Right lobe of liver (tissue), 4 donors: Measurements from ENCODE around the gene ARHGEF7.

Source experiments
- POLR2A ChIP-seq: fragments of 450-650 bp; IDR thresholded peaks from one replicate; pipeline ENCODE4 v1.6.1; 2017; ENCODE audit warnings: antibody characterized with exemption, mild to moderate bottlenecking
- TF ChIP-seq, protein P1 (sequence below), 4 donors: fragments of 200-600 bp in 3 of 4; fragments of 450-650 bp in 1 of 4; IDR thresholded peaks; one replicate each; pipeline versions ENCODE4 v1.5.1 to v1.8.0; 2016 to 2022; ENCODE audit warnings: antibody characterized with exemption in 4 of 4, mild to moderate bottlenecking in 2 of 4
- donor health status: DM: no; HTN: no; CAD: no.
- donor health status: DM: no; HTN: no; CAD: no.
- donor health status: DM: no; HTN: yes; CAD: no.

DNA sequence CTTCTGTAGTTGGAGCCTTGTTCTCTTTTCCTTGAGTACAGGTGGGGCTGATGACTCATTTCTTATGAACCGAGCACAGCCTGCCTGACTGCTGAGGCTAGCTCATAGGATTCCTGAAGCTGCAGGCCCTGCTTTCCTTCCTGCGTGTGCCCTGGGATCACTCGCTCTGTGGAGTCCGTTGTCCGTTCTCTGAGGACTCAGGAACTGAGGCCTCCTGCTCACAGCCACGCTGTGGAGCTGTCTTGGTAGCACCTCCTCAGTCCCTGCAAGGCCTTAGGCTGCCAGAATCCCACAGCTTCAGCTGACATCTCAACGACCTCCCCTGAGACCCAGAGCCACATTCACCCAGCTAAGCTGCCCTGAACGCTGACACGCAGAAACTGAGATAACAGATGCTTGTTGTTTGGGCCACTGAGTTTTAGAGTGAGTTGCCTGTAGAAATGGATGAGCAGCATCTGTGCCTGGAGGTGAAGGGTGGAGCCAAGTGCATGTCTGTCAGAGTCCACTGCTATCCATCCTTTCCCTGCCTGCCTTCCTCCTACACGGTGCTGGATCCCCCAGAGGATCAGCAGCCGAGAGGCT is 72.9 kb downstream of the ARHGEF7 start:
- TF ChIP-seq, protein P1, sequence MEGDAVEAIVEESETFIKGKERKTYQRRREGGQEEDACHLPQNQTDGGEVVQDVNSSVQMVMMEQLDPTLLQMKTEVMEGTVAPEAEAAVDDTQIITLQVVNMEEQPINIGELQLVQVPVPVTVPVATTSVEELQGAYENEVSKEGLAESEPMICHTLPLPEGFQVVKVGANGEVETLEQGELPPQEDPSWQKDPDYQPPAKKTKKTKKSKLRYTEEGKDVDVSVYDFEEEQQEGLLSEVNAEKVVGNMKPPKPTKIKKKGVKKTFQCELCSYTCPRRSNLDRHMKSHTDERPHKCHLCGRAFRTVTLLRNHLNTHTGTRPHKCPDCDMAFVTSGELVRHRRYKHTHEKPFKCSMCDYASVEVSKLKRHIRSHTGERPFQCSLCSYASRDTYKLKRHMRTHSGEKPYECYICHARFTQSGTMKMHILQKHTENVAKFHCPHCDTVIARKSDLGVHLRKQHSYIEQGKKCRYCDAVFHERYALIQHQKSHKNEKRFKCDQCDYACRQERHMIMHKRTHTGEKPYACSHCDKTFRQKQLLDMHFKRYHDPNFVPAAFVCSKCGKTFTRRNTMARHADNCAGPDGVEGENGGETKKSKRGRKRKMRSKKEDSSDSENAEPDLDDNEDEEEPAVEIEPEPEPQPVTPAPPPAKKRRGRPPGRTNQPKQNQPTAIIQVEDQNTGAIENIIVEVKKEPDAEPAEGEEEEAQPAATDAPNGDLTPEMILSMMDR (IDR thresholded peaks at IDR 0.05): no peak
- TF ChIP-seq POLR2A: no peak
